Left lobe of liver (tissue), 2 donors: ENCODE measurements around the gene LMF1. TPM values are rescaled to one million over a fixed set of nuclear protein-coding genes. Genes with fewer than 3 reads are reported as not detected.
"Not testable (repeated sequence)": the region's sequence is repeated elsewhere in the genome, so short reads cannot be mapped to it uniquely, and the experiment has no call there.

Experiments used
- ATAC-seq: fragments of 200-7000 bp; cut with Tn5 transposase; one replicate; pipeline ENCODE4 v1.9.1; 2020; ENCODE audit warnings: mild to moderate bottlenecking, moderate library complexity
- DNase-seq: peaks from one replicate; pipeline ENCODE4 v3.0.0-alpha.2; 2020; ENCODE audit warnings: low spot score
- total RNA-seq: library from RNA; stranded (reverse); gene quantifications from one replicate; pipeline ENCODE4 v1.2.1, GENCODE V29; 2021
- donor health status: DM: no; HTN: no; CAD: no; lungs with moderate emphysema.
- donor health status: DM: no; HTN: yes; CAD: no.

Gene LMF1
- total RNA-seq, 1 donor from 2014 or later: 13.5 TPM

GRCh38 chr16:820044-820408, 150.8 kb downstream of the LMF1 start:
- DNase-seq, ATAC-seq: not testable (repeated sequence)

GRCh38 chr16:819336-820043, 151.3 kb downstream of the LMF1 start:
- DNase-seq: no peak
- ATAC-seq: no peak

GRCh38 chr16:818592-818991, 152.2 kb downstream of the LMF1 start:
- ATAC-seq (no peak), DNase-seq (no peak)

- DNase-seq: no peak
- ATAC-seq: no peak
Observed at GRCh38 chr16:818132-818531, 152.7 kb downstream of the LMF1 start.

- ATAC-seq (no peak), DNase-seq (no peak)
Observed at GRCh38 chr16:817001-817906, 153.5 kb downstream of the LMF1 start.

GRCh38 chr16:815861-816260, 154.9 kb downstream of the LMF1 start:
- DNase-seq (no peak), ATAC-seq (no peak)

- DNase-seq: no peak
- no peak for ATAC-seq
Observed at GRCh38 chr16:814974-815373, 155.8 kb downstream of the LMF1 start.

GRCh38 chr16:813916-814412, 156.8 kb downstream of the LMF1 start:
- no peak for DNase-seq
- ATAC-seq: no peak

- ATAC-seq (peak; percentile 54), DNase-seq (no peak)
Observed at GRCh38 chr16:813204-813915, 157.4 kb downstream of the LMF1 start.

- no peak for DNase-seq
- no peak for ATAC-seq
Observed at GRCh38 chr16:808085-808386, 162.7 kb downstream of the LMF1 start.

- ATAC-seq (peak; percentile 98), DNase-seq (peak; percentile 91)
Observed at GRCh38 chr16:807347-808084, 163.3 kb downstream of the LMF1 start.

- DNase-seq (no peak), ATAC-seq (no peak)
Observed at GRCh38 chr16:805474-805873, 165.3 kb downstream of the LMF1 start.

- DNase-seq: no peak
- ATAC-seq: no peak
Observed at GRCh38 chr16:804193-805048, 166.4 kb downstream of the LMF1 start.

- no peak for ATAC-seq
- no peak for DNase-seq
Observed at GRCh38 chr16:803754-804080, 167.1 kb downstream of the LMF1 start.

Other genes with a start within 250 kb of the LMF1 start
- 37.1 TPM for gene ANTKMT, start 249.8 kb downstream of the LMF1 start, total RNA-seq
- gene CCDC78, start 244.5 kb downstream of the LMF1 start, total RNA-seq: 0.38 TPM
- gene HAGHL, start 243.9 kb downstream of the LMF1 start, total RNA-seq: 1.2 TPM
- 18.3 TPM for gene CIAO3, start 230.0 kb downstream of the LMF1 start, total RNA-seq
- 0.08 TPM for gene MSLN, start 210.2 kb downstream of the LMF1 start, total RNA-seq
- gene RPUSD1, start 182.6 kb downstream of the LMF1 start, total RNA-seq: 9.0 TPM
- 6.4 TPM for gene CHTF18, start 182.4 kb downstream of the LMF1 start, total RNA-seq
- gene GNG13, start 170.2 kb downstream of the LMF1 start, total RNA-seq: not detected
- gene SOX8, start 10.8 kb upstream of the LMF1 start, total RNA-seq: not detected
- gene SSTR5, start 101.8 kb upstream of the LMF1 start, total RNA-seq: not detected
- not detected for gene C1QTNF8, start 125.3 kb upstream of the LMF1 start, total RNA-seq
- 4.2 TPM for gene CACNA1H, start 182.1 kb upstream of the LMF1 start, total RNA-seq